Neutrophil (primary cell): ENCODE results near the gene EEF1AKMT3.

Experiments
- H3K27ac ChIP-seq: fragments of 200-600 bp; sonication (generic); 2 replicates; pipeline ENCODE4 v1.5.1; 2016; ENCODE audit warnings: mild to moderate bottlenecking, moderate library complexity
- H3K27me3 ChIP-seq: fragments of 200-600 bp; sonication (generic); 2 replicates; pipeline ENCODE4 v1.6.0; 2016; ENCODE audit warnings: mild to moderate bottlenecking
- H3K36me3 ChIP-seq: fragments of 200-600 bp; sonication (generic); 2 replicates; pipeline ENCODE4 v1.5.1; 2017
- H3K4me1 ChIP-seq, 2 experiments: fragments of 200-600 bp in 1 of 2; sonication (generic) in 1 of 2; 1 replicate in 1 of 2; 2 replicates in 1 of 2; pipeline versions ENCODE4 v1.5.1 to v1.6.1; 2013 to 2016; ENCODE audit warnings: low read depth in 1 of 2, low read length in 1 of 2, mild to moderate bottlenecking in 1 of 2, moderate library complexity in 1 of 2; ENCODE audit not compliant: control insufficient read depth in 1 of 2, insufficient read depth in 1 of 2
- H3K4me3 ChIP-seq, 2 experiments: fragments of 200-600 bp in 1 of 2; sonication (generic) in 1 of 2; 1 replicate in 1 of 2; 2 replicates in 1 of 2; pipeline ENCODE4 v1.5.1; 2013 to 2016; ENCODE audit warnings: low read depth in 1 of 2, low read length in 1 of 2, mild to moderate bottlenecking in 1 of 2, moderate library complexity in 1 of 2
- H3K9me3 ChIP-seq: fragments of 200-600 bp; sonication (generic); 2 replicates; pipeline ENCODE4 v1.5.1; 2016
- TF ChIP-seq, protein P1 (sequence below): fragments of 200-600 bp; sonication (generic); IDR thresholded peaks from 2 replicates; pipeline ENCODE4 v1.5.1; 2016; ENCODE audit warnings: antibody characterized with exemption

Gene EEF1AKMT3

DNA sequence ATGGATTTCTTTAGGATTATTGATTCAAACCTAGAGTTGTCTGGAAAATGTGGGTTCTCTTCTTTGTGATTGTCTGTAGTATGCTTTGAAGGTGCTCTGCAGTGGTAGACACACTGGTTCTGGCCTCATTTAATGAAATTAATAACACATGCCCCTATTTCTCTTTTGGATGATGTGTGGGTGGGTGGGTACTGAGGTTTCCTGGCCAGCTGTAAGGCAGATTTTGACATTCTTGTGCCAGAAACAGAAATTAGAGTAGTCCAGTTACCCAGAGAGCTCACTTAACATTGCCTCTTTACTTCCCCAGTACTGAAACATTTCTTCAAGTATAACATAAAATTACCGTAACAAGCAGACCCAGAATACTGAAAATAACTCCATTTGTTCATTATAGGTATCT, 24.6 kb downstream of the EEF1AKMT3 start:
- TF ChIP-seq, protein P1, sequence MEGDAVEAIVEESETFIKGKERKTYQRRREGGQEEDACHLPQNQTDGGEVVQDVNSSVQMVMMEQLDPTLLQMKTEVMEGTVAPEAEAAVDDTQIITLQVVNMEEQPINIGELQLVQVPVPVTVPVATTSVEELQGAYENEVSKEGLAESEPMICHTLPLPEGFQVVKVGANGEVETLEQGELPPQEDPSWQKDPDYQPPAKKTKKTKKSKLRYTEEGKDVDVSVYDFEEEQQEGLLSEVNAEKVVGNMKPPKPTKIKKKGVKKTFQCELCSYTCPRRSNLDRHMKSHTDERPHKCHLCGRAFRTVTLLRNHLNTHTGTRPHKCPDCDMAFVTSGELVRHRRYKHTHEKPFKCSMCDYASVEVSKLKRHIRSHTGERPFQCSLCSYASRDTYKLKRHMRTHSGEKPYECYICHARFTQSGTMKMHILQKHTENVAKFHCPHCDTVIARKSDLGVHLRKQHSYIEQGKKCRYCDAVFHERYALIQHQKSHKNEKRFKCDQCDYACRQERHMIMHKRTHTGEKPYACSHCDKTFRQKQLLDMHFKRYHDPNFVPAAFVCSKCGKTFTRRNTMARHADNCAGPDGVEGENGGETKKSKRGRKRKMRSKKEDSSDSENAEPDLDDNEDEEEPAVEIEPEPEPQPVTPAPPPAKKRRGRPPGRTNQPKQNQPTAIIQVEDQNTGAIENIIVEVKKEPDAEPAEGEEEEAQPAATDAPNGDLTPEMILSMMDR, result no peak
- Histone ChIP-seq H3K36me3 (peaks cover 81% of the 10 kb centered on the region), H3K27ac (no peak overlapping the region), H3K4me1 (peaks cover 7 to 8% of the 10 kb centered on the region in 2 experiments), H3K27me3 (no peaks in the 10 kb centered on the region), H3K9me3 (no peaks in the 10 kb centered on the region), H3K4me3 (no peak overlapping the region)

DNA sequence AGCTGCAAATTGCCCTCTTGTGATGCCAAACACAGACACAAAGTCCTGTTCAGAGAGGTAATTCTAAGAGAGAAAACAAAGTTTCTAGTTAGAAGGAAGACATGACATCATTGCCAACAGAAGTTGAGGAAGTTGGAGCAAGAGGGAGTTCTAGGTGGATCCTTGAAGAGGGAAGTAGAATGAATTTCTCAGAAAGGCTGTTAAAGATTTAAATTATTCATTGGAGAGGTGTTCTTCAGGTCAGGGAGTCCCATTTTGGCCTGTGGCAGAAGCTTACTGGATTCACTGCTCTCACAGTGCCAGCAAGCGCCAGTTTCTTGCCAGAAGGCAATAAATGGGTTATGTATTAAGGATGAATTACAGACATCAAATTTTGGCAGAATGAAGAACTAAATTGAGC, 25.5 kb downstream of the EEF1AKMT3 start:
- H3K27me3 ChIP-seq, result no peaks in the 10 kb centered on the region
- H3K36me3 ChIP-seq, result peaks cover 81% of the 10 kb centered on the region
- H3K4me3 ChIP-seq, result no peak overlapping the region
- TF ChIP-seq, protein P1, result no peak
- peaks cover 7 to 8% of the 10 kb centered on the region in 2 experiments for H3K4me1 ChIP-seq
- no peaks in the 10 kb centered on the region for H3K9me3 ChIP-seq
- H3K27ac ChIP-seq, result peak overlapping the region; percentile 63

DNA sequence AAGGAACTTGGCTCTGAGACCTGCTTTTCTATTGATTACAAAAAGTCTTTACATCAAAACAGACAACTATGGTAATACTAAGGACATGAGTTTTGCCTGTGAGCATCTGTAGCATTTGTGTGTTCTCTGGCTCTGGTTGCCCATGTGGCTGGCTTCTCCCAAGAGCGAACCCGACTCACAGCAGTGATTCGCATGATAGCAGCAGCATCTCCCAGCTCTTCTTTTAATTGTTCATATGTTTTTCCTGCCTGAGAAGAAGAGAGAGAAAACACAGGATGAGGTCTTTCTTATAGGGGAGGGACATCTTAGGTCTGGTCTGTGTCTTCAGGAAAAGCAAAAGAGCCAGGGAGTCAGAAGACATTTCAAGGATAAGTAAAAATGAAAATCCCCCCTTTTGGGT, 28.6 kb downstream of the EEF1AKMT3 start:
- Histone ChIP-seq H3K4me1 (peaks cover 7 to 8% of the 10 kb centered on the region in 2 experiments), H3K27me3 (no peaks in the 10 kb centered on the region), H3K9me3 (no peaks in the 10 kb centered on the region), H3K36me3 (peaks cover 76% of the 10 kb centered on the region), H3K27ac (no peak overlapping the region), H3K4me3 (no peak overlapping the region)
- TF ChIP-seq, protein P1, result no peak

DNA sequence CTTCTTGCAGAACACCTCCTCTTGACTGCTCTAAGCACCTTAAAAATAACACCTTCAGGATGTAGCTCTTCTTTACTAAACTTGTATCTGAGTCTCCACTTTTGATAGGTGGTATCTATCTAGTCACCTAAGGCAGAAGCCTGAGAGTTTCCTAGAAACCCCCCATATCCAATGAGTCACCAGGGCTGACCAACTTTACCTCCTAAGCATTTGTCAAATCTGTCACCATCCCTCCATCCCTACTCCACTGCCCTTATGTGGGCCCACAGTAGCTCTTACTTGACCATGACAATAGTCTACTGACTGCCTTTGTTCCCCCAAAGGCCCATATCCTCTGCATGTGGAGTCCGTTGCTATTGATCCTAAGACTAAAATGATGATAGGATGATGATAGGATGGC, 30.2 kb downstream of the EEF1AKMT3 start:
- H3K27me3 ChIP-seq, result no peaks in the 10 kb centered on the region
- H3K9me3 ChIP-seq, result no peaks in the 10 kb centered on the region
- H3K36me3 ChIP-seq, result peaks cover 78% of the 10 kb centered on the region
- H3K27ac ChIP-seq, result no peak overlapping the region
- peaks cover 5 to 7% of the 10 kb centered on the region in 2 experiments for H3K4me1 ChIP-seq
- TF ChIP-seq, protein P1, result no peak
- H3K4me3 ChIP-seq, result no peak overlapping the region

DNA sequence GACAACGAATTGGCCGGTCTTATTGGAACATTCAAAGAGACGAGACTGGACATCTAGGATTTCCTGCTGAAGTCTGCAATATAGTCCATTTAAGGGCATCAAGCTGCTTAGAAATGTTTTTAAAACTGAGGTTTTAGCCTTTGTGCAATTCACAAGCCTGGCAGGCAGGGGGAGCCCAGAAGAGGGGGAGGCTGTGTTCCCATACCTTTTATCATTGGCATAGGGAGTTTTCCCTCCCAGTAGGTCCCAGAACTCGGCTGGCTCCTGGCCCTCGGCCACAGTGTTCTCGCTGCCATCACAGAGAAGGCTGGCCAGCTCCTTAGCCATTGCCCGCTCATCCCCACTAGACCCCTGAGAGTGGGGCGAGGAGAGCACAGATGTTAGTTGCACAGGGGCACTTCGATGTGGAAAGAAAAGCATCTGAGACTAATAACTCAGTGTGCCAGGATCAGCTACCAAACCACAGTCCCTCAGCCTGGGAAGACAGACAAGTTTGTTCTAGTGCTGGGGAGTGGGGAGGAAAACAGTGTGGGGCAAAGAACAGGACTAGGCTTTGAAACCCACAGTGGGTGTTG, 31.0 kb downstream of the EEF1AKMT3 start:
- H3K4me1 ChIP-seq, result no peaks in the 10 kb centered on the region
- H3K27ac ChIP-seq, result no peak overlapping the region
- H3K4me3 ChIP-seq, result no peak overlapping the region
- no peaks in the 10 kb centered on the region for H3K27me3 ChIP-seq
- TF ChIP-seq, protein P1, result peak; percentile 23
- no peaks in the 10 kb centered on the region for H3K9me3 ChIP-seq
- peaks cover 86% of the 10 kb centered on the region for H3K36me3 ChIP-seq
